Heart right ventricle (tissue), 16 donors: ENCODE data around the gene CTU2. TPM values are rescaled to one million over a fixed set of nuclear protein-coding genes. Genes with fewer than 3 reads are reported as not detected.
A peak's percentile ranks its signal among the peaks of the same experiment; 100 is the strongest.

Source experiments
- ATAC-seq, 8 donors: fragments of 200-7000 bp; cut with Tn5 transposase; one replicate each; pipeline ENCODE4 v1.9.1; 2020; ENCODE audit warnings: mild to moderate bottlenecking in 8 of 8, moderate library complexity in 8 of 8, moderate number of reproducible peaks in 1 of 8
- DNase-seq, 2 donors: peaks; one replicate each; pipeline ENCODE4 v3.0.0-alpha.2; 2020
- H3K27ac ChIP-seq, 10 donors: fragments of 200-600 bp; sonication (generic) in 2 of 10; one replicate each; pipeline versions ENCODE4 v1.5.0 to v1.8.0; 2020 to 2022; ENCODE audit warnings: mild to moderate bottlenecking in 3 of 10
- H3K27me3 ChIP-seq, 7 donors: fragments of 200-600 bp; one replicate each; pipeline ENCODE4 v1.8.0; 2021 to 2022; ENCODE audit warnings: mild to moderate bottlenecking in 2 of 7
- H3K36me3 ChIP-seq, 9 donors: fragments of 200-600 bp; sonication (generic) in 1 of 9; one replicate each; pipeline versions ENCODE4 v1.5.0 to v1.8.0; 2020 to 2022; ENCODE audit warnings: mild to moderate bottlenecking in 2 of 9
- H3K4me1 ChIP-seq, 9 donors: fragments of 200-600 bp; sonication (generic) in 1 of 9; one replicate each; pipeline versions ENCODE4 v1.5.0 to v1.8.0; 2020 to 2022; ENCODE audit warnings: mild to moderate bottlenecking in 4 of 9
- H3K4me3 ChIP-seq, 10 donors: fragments of 200-600 bp; sonication (generic) in 2 of 10; one replicate each; pipeline versions ENCODE4 v1.5.0 to v1.8.0; 2020 to 2022; ENCODE audit warnings: mild to moderate bottlenecking in 7 of 10, moderate library complexity in 2 of 10
- H3K9me3 ChIP-seq, 11 donors: fragments of 200-600 bp in 10 of 11; sonication (generic) in 2 of 11; one replicate each; pipeline versions ENCODE4 v1.5.0 to v1.8.0; 2013 to 2022; ENCODE audit warnings: mild to moderate bottlenecking in 2 of 11, control low read depth in 1 of 11, moderate library complexity in 1 of 11
- WGBS, 2 donors: extraction: QIAGEN DNeasy Blood & Tissue Kit; methylation state at CpG; one replicate each; pipeline ENCODE4 v1.1.7; 2013; ENCODE audit warnings: inconsistent platforms in 1 of 2; 5-methylcytosine and 5-hydroxymethylcytosine counted together
- intact Hi-C, 10 donors: fragments of 100-400 bp; cut with DNase I; formaldehyde crosslinking; loops; one replicate each; pipeline versions ENCODE4 v1.11.1 to v1.14.2; 2022
- polyA plus RNA-seq, 2 donors: library from polyadenylated mRNA; stranded (reverse); fragments of 200-250 nt; gene quantifications; one replicate each; pipeline ENCODE4 v1.2.3, GENCODE V29; 2013
- total RNA-seq, 10 donors: library from RNA; stranded (reverse); fragmentation: NEBNext Ultra II Directional in 3 of 10; extraction: Animal tissue kit (Norgen Biotek cat#: 25700) in 3 of 10; gene quantifications; one replicate each; pipeline versions ENCODE4 v1.2.1 to v1.2.4, GENCODE V29; 2021 to 2023
- TF ChIP-seq, protein P1 (sequence below), 9 donors: fragments of 200-600 bp; sonication (generic) in 2 of 9; IDR thresholded peaks; one replicate each; pipeline versions ENCODE4 v1.5.0 to v1.8.0; 2021 to 2022; ENCODE audit warnings: antibody characterized with exemption in 9 of 9, mild to moderate bottlenecking in 5 of 9, moderate library complexity in 1 of 9
- donor health status: Arrhythmogenic right ventricular cardiomyopathy.
- donor health status: ischemic (EF 13 %, LVEDD 7.1; RV severe dilation, severe dysfunction).
- donor health status: healthy with polysubstance abuse.
- donor health status: DM: no; HTN: yes; CAD: no.
- donor health status: DM: no; HTN: no; CAD: no.
- donor health status: ischemic (EF 25% LVEDD 6.9; RV normal size, moderate dysfunction).
- donor health status: ischemic (EF 25% LVEDD 5.7; RV mildly dilated, moderate dysfunction).
- donor health status: healthy.
- donor health status: DM: yes; HTN: yes; CAD: no.
- donor health status: Ischemic cardiomyopathy.
- donor health status: ischemic (EF 35%, LVEDD 5.7; RV mildly dilated, moderate dysfunction).
- donor health status: nonischemic (EF 11% LVEDD 7.7; RV severe dilation, severe dysfunction).
- donor health status: DM: yes; HTN: yes; CAD: no.
- donor health status: PGD.
- donor health status: ischemic (EF 29% LVEDD 5.4; RV normal size, mild dysfunction).
- donor health status: nonischemic (EF 23%, LVEDD 6.1; RV moderate dilation, normal function).

CTU2 gene
- total and polyA plus RNA-seq, 12 donors = 11.8 to 22.6 (median 14.4) TPM

GRCh38 chr16:88738151-88739084, 32.1 kb downstream of the CTU2 start:
- intact Hi-C loops = loop anchor here in 6 of 10 donors (2.0 to 10.0 kb wide), 4 partner anchors 429 to 479 kb away; partner anchors contain the start of gene ZNF778 (in 3 of the 6)
- H3K4me1 ChIP-seq = peaks cover 0 to 13% (median 4%) of the 10 kb centered on the region in 9 donors

DNA sequence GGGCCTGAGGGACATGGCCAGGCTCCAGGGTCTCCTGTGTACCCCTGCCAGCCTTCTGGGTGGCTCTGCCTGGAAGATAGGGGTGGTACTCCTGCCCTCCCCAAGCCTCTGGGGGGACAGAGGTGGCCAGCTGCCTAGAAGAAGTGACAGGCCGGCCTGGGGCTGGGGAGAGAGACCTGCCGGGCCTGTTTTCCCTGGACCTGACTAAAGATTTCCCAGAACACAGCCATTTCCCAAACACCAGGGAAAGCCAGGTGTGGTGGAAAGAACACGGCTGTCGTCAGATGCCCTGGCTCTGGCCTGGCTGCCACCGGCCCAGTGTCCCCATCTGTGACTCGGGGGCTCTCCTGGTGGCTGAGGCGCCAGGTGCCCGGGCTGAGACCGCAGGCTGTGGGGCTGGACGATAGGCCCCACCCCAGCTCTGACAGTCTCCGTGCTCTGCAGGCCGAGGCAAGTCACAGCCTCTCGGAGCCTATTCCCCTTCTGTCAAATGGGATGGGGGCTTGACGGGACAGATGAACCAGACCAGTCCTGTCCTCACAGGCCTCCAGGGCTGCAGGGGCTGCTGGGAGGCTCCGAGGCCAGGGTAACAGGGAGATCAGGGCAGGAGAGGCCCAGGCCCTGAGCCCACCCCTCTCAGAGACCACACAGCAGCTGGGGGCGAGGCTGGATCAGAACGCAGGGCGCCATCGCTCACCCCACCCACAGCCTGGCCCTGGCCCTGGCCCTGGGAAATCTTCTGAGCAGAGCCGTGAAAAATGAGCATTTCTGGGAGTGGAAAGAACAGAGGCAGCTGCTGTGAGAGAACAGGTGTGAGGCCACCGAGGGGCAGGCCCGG, 33.1 kb downstream of the CTU2 start:
- Histone ChIP-seq H3K4me3 (no peak overlapping the region), H3K4me1 (peaks cover 6 to 23% (median 11%) of the 10 kb centered on the region in 9 donors), H3K27me3 (no peaks in the 10 kb centered on the region), H3K9me3 (no peaks in the 10 kb centered on the region), H3K36me3 (peaks cover 0 to 64% (median 0%) of the 10 kb centered on the region in 9 donors), H3K27ac (no peak overlapping the region)
- intact Hi-C loops = loop anchor here in 6 of 10 donors (2.0 to 10.0 kb wide), 4 partner anchors 428 to 478 kb away; partner anchors contain the start of gene ZNF778 (in 3 of the 6)
- TF ChIP-seq, protein P1, sequence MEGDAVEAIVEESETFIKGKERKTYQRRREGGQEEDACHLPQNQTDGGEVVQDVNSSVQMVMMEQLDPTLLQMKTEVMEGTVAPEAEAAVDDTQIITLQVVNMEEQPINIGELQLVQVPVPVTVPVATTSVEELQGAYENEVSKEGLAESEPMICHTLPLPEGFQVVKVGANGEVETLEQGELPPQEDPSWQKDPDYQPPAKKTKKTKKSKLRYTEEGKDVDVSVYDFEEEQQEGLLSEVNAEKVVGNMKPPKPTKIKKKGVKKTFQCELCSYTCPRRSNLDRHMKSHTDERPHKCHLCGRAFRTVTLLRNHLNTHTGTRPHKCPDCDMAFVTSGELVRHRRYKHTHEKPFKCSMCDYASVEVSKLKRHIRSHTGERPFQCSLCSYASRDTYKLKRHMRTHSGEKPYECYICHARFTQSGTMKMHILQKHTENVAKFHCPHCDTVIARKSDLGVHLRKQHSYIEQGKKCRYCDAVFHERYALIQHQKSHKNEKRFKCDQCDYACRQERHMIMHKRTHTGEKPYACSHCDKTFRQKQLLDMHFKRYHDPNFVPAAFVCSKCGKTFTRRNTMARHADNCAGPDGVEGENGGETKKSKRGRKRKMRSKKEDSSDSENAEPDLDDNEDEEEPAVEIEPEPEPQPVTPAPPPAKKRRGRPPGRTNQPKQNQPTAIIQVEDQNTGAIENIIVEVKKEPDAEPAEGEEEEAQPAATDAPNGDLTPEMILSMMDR (IDR thresholded peaks at IDR 0.05) = no peak
- 92 to 93% methylated on average over 21 to 22 of the region's 22 CpGs for WGBS, 2 donors
- ATAC-seq (no peak), DNase-seq (no peak)

More at GRCh38 chr16:88738151-88739084, 32.1 kb downstream of the CTU2 start:
- peaks cover 0 to 74% (median 0%) of the 10 kb centered on the region in 9 donors for H3K36me3 ChIP-seq
- no peaks in the 10 kb centered on the region for H3K9me3 ChIP-seq
- H3K4me3 ChIP-seq = no peak overlapping the region
- H3K27ac ChIP-seq = no peak overlapping the region
- 90 to 92% methylated on average over 41 of the region's 41 CpGs for WGBS, 2 donors
- no peaks in the 10 kb centered on the region for H3K27me3 ChIP-seq
- DNase-seq (no peak), ATAC-seq (peak in 1 of 8 donors; percentile 11)
- TF ChIP-seq, protein P1 (IDR thresholded peaks at IDR 0.05) = no peak

GRCh38 chr16:88739977-88740726, 33.8 kb downstream of the CTU2 start:
- 91 to 94% methylated on average over 32 to 33 of the region's 33 CpGs for WGBS, 2 donors
- peaks cover 0 to 57% (median 0%) of the 10 kb centered on the region in 9 donors for H3K36me3 ChIP-seq
- H3K27ac ChIP-seq = no peak overlapping the region
- H3K9me3 ChIP-seq = no peaks in the 10 kb centered on the region
- no peak overlapping the region for H3K4me3 ChIP-seq
- peaks cover 10 to 31% (median 17%) of the 10 kb centered on the region in 9 donors for H3K4me1 ChIP-seq
- no peaks in the 10 kb centered on the region for H3K27me3 ChIP-seq
- intact Hi-C loops = loop anchor here (2.0 to 10.0 kb wide), 7 partner anchors 42 to 477 kb away; partner anchors contain the start of genes ZNF778 (in 7 of the 10) and PIEZO1 (in 1 of the 10)
- DNase-seq (no peak), ATAC-seq (no peak)
- TF ChIP-seq, protein P1 (IDR thresholded peaks at IDR 0.05) = no peak
